Panc1 (cell line): ENCODE data around the gene PRTN3. TPM values are rescaled to one million over a fixed set of nuclear protein-coding genes. Genes with fewer than 3 reads are reported as not detected.

Experiments used
- ATAC-seq: fragments of 200-7000 bp; cut with Tn5 transposase; 2 replicates; pipeline ENCODE4 v1.9.1; 2020; ENCODE audit warnings: mild to moderate bottlenecking, moderate library complexity
- BruUV-seq: library from RNA; stranded (reverse); fragments of 400-500 nt; replicated peaks from 2 replicates; lab custom pipeline; 2021; lab: Mats Ljungman, UMichigan
- CTCF ChIA-PET: fragments of 300-600 bp; sonication (Branson Sonifier 250); formaldehyde crosslinking; loops from one replicate; lab custom pipeline; 2022; ENCODE audit warnings: antibody characterized with exemption; lab: Charles Lee
- POLR2A ChIA-PET: fragments of 300-600 bp; sonication (Branson Sonifier 250); formaldehyde crosslinking; loops from one replicate; lab custom pipeline; 2022; ENCODE audit warnings: antibody characterized with exemption; lab: Charles Lee
- DNase-seq: peaks from one replicate; pipeline ENCODE4 v3.0.0-alpha.2; 2010; ENCODE audit warnings: low read depth, low spot score
- H3K27ac ChIP-seq: 2 replicates; pipeline ENCODE4 v1.5.1; 2011; ENCODE audit warnings: mild to moderate bottlenecking, low read length, inconsistent platforms
- H3K27me3 ChIP-seq: fragments of 200-500 bp; sonication (Bioruptor generic); 2 replicates; pipeline ENCODE4 v1.6.0; 2014; ENCODE audit warnings: low read length, inconsistent platforms; ENCODE audit not compliant: control insufficient read depth, insufficient read depth
- H3K36me3 ChIP-seq: fragments of 200-500 bp; sonication (Bioruptor generic); 2 replicates; pipeline ENCODE4 v1.5.1; 2014; ENCODE audit warnings: inconsistent platforms, mild to moderate bottlenecking, low read length, moderate library complexity; ENCODE audit not compliant: control insufficient read depth, insufficient read depth
- H3K4me1 ChIP-seq: 2 replicates; pipeline ENCODE4 v1.5.1; 2011; ENCODE audit warnings: inconsistent platforms, mild to moderate bottlenecking, low read length, moderate library complexity; ENCODE audit not compliant: control insufficient read depth, insufficient read depth
- H3K4me3 ChIP-seq, 2 experiments: 2 replicates each; pipeline ENCODE4 v1.5.1; 2011 to 2012; ENCODE audit warnings: low read depth in 2 of 2, low read length in 2 of 2, mild to moderate bottlenecking in 2 of 2, inconsistent platforms in 1 of 2, moderate library complexity in 1 of 2
- H3K9me3 ChIP-seq: fragments of 200-500 bp; sonication (Bioruptor generic); 2 replicates; pipeline ENCODE4 v1.5.1; 2014; ENCODE audit warnings: low read depth, mild to moderate bottlenecking, inconsistent platforms, low read length, moderate library complexity; ENCODE audit not compliant: control insufficient read depth, insufficient read depth
- POLR2AphosphoS5 ChIP-seq: IDR thresholded peaks from 2 replicates; pipeline ENCODE4 v1.6.1; 2012; ENCODE audit warnings: mild to moderate bottlenecking, low read depth, low read length, moderate library complexity
- SIN3A ChIP-seq: IDR thresholded peaks from 2 replicates; pipeline ENCODE4 v1.6.1; 2012; ENCODE audit warnings: low read depth, mild to moderate bottlenecking, low read length, moderate library complexity, borderline replicate concordance; ENCODE audit not compliant: insufficient read depth
- TCF7L2 ChIP-seq: IDR thresholded peaks from 2 replicates; pipeline ENCODE4 v1.6.1; 2011; ENCODE audit warnings: mild to moderate bottlenecking, low read depth, low read length, inconsistent platforms
- in situ Hi-C: cut with HindIII; loops from 2 replicates; pipeline ENCODE4 v1.10.0; 2016; ENCODE audit warnings: low sequenced_read_pairs, low pct_unique_long_range_greater_than_20kb
- intact Hi-C: fragments of 100-400 bp; cut with micrococcal nuclease; formaldehyde crosslinking; loops from one replicate; pipeline ENCODE4 v1.10.0; 2022; ENCODE audit not compliant: unreplicated experiment
- total RNA-seq: library from RNA; stranded (reverse); gene quantifications from one replicate; pipeline ENCODE4 v1.2.1, GENCODE V29; 2021; ENCODE audit not compliant: unreplicated experiment
- TF ChIP-seq, protein P1 (sequence below): fragments of 450-650 bp; IDR thresholded peaks from 2 replicates; pipeline ENCODE4 v1.5.1; 2017; ENCODE audit warnings: mild to moderate bottlenecking
- TF ChIP-seq, protein P2 (sequence below), 2 experiments: IDR thresholded peaks; 2 replicates each; pipeline ENCODE4 v1.6.1; 2011 to 2012; ENCODE audit warnings: low read depth in 2 of 2, control low read depth in 1 of 2, low read length in 1 of 2, mild to moderate bottlenecking in 1 of 2, moderate library complexity in 1 of 2; ENCODE audit not compliant: insufficient read depth in 1 of 2

Gene PRTN3
- total RNA-seq, 1 experiment from 2014 or later: 1.5 TPM

GRCh38 chr19:813219-814151 is 27.3 kb upstream of the PRTN3 start:
- DNase-seq (no peak), ATAC-seq (peak; percentile 11; the same call in 1 of the 2 replicates)
- Histone ChIP-seq H3K4me1 (no peaks in the 10 kb centered on the region), H3K4me3 (no peak overlapping the region), H3K27ac (no peak overlapping the region), H3K36me3 (peaks cover 3% of the 10 kb centered on the region), H3K9me3 (no peaks in the 10 kb centered on the region), H3K27me3 (no peaks in the 10 kb centered on the region)
- intact Hi-C loops: no loop called here
- in situ Hi-C loops: no loop called here
- TF ChIP-seq TCF7L2 (no peak), SIN3A (no peak), POLR2AphosphoS5 (no peak; the same call in 1 of the 2 replicates)
- TF ChIP-seq, protein P1, sequence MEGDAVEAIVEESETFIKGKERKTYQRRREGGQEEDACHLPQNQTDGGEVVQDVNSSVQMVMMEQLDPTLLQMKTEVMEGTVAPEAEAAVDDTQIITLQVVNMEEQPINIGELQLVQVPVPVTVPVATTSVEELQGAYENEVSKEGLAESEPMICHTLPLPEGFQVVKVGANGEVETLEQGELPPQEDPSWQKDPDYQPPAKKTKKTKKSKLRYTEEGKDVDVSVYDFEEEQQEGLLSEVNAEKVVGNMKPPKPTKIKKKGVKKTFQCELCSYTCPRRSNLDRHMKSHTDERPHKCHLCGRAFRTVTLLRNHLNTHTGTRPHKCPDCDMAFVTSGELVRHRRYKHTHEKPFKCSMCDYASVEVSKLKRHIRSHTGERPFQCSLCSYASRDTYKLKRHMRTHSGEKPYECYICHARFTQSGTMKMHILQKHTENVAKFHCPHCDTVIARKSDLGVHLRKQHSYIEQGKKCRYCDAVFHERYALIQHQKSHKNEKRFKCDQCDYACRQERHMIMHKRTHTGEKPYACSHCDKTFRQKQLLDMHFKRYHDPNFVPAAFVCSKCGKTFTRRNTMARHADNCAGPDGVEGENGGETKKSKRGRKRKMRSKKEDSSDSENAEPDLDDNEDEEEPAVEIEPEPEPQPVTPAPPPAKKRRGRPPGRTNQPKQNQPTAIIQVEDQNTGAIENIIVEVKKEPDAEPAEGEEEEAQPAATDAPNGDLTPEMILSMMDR: no peak
- TF ChIP-seq, protein P2, sequence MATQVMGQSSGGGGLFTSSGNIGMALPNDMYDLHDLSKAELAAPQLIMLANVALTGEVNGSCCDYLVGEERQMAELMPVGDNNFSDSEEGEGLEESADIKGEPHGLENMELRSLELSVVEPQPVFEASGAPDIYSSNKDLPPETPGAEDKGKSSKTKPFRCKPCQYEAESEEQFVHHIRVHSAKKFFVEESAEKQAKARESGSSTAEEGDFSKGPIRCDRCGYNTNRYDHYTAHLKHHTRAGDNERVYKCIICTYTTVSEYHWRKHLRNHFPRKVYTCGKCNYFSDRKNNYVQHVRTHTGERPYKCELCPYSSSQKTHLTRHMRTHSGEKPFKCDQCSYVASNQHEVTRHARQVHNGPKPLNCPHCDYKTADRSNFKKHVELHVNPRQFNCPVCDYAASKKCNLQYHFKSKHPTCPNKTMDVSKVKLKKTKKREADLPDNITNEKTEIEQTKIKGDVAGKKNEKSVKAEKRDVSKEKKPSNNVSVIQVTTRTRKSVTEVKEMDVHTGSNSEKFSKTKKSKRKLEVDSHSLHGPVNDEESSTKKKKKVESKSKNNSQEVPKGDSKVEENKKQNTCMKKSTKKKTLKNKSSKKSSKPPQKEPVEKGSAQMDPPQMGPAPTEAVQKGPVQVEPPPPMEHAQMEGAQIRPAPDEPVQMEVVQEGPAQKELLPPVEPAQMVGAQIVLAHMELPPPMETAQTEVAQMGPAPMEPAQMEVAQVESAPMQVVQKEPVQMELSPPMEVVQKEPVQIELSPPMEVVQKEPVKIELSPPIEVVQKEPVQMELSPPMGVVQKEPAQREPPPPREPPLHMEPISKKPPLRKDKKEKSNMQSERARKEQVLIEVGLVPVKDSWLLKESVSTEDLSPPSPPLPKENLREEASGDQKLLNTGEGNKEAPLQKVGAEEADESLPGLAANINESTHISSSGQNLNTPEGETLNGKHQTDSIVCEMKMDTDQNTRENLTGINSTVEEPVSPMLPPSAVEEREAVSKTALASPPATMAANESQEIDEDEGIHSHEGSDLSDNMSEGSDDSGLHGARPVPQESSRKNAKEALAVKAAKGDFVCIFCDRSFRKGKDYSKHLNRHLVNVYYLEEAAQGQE (IDR thresholded peaks at IDR 0.05; ENCODE audit: insufficient read depth in 1 of 2, low read depth in 2 of 2, low read length in 1 of 2): no peak
- no TSS peak for BruUV-seq
- POLR2A ChIA-PET: no interaction called here
- CTCF ChIA-PET: no interaction called here

DNA sequence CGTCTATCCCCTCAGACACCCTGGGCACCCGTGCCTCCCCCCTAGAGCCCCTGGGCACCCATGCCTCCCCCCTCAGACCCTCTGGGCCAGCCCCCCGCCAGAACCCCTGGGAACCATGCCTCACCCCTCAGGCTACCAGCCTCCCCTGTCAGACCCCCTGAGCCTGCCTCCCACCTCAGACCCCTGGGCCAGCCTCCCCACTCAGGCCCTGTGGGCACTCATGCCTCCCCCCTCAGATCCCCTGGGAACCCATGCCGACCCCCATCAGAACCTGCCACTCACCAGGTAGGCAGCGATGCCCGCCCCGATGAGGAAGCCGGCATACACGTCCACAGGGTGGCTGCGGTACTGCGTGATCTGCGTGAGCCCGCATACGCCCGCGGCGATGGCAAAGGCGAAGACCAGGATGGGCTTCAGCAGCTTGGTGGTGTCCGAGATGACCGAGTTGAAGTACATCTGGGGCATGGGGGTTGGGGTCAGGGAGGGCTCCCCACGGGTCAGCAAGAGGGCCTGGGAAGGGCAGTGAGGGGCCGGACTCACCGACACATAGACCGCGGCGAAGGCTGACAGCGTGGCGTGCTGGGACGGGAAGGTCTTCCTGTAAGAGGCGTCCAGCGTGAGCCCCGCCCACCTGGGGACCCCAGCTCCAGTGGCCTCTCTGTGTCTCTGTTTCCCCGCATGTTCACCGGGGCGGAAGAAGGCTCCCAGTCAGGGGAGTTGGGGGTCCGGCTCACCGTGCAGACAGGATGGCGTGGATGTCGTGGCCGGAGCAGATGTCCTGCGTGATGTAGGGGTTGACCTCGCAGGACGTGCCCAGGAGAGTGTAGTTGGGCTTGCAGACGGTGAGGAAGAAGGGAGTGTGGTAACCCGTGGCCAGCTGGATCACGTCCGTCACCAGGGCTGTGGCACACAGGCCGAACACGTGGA is 26.4 kb upstream of the PRTN3 start:
- no peaks in the 10 kb centered on the region for H3K9me3 ChIP-seq
- ChIA-PET CTCF (no interaction called here), POLR2A (no interaction called here)
- no peak overlapping the region for H3K27ac ChIP-seq
- intact Hi-C loops (no loop called here), in situ Hi-C loops (no loop called here)
- H3K27me3 ChIP-seq: no peaks in the 10 kb centered on the region
- H3K36me3 ChIP-seq: no peaks in the 10 kb centered on the region; the same call in 1 of the 2 replicates
- DNase-seq (no peak), ATAC-seq (peak; percentile 7; the same call in 1 of the 2 replicates)
- no peak for TF ChIP-seq POLR2AphosphoS5
- TF ChIP-seq, protein P1: no peak
- TF ChIP-seq, protein P2 (IDR thresholded peaks at IDR 0.05; ENCODE audit: insufficient read depth in 1 of 2, low read depth in 2 of 2, low read length in 1 of 2): no peak
- no peak for TF ChIP-seq SIN3A
- TF ChIP-seq TCF7L2: no peak
- no TSS peak for BruUV-seq
- no peaks in the 10 kb centered on the region for H3K4me1 ChIP-seq
- no peak overlapping the region for H3K4me3 ChIP-seq
